HG03060 (cell line): Measurements from ENCODE around the gene C1orf21.

Experiments used
- ATAC-seq: cut with Tn5 transposase; IDR thresholded peaks from one replicate; pipeline ENCODE4 v1.9.1; 2021; ENCODE audit warnings: low read depth, moderate number of reproducible peaks; ENCODE audit not compliant: unreplicated experiment

The C1orf21 gene

DNA sequence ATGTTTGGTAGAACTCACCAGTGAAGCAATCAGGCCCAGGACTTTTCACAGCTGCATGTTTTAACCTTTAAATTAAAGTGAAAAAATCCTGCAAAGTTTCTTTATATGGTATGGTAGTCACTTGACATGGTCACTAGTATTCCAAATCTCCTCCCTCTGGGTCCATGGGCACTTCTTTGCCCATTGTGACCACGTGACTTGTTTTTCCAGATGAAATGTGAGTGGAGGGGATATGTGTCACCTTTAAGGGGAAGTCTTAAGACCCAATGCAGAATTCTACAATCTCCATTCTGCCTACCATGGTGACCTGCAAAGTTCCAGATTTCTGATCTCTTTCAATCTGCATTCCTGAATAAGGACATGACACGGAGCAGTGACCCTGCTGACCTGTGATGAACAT, 152.8 kb downstream of the C1orf21 start:
- ATAC-seq, result no peak

- ATAC-seq, result no peak
These were observed 154.8 kb downstream of the C1orf21 start for GRCh38 chr1:184541537-184542152.

- no peak for ATAC-seq
These were observed 155.5 kb downstream of the C1orf21 start for GRCh38 chr1:184542291-184542690.

- ATAC-seq, result no peak
These were observed 158.8 kb downstream of the C1orf21 start for GRCh38 chr1:184545601-184546000.

GRCh38 chr1:184552446-184552845, 165.6 kb downstream of the C1orf21 start:
- no peak for ATAC-seq

DNA sequence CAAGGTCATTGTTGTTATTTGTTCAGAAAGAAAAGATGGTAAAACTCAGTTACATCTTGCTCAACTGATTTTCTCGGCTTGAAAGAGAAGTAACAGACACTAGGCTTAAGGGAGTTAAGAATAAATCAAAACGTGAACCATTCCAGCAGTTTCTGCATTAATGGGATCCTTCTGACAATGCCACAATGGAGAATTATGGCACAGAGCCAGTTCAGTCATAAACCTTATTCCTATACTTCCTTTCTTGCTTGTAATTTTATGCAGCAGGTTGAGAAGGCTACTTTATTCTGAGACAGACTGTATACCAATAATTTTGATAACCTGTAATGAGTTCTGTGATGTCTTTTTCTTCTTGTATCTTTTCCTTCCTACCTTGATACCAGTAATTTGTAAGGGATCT, 167.0 kb downstream of the C1orf21 start:
- no peak for ATAC-seq

DNA sequence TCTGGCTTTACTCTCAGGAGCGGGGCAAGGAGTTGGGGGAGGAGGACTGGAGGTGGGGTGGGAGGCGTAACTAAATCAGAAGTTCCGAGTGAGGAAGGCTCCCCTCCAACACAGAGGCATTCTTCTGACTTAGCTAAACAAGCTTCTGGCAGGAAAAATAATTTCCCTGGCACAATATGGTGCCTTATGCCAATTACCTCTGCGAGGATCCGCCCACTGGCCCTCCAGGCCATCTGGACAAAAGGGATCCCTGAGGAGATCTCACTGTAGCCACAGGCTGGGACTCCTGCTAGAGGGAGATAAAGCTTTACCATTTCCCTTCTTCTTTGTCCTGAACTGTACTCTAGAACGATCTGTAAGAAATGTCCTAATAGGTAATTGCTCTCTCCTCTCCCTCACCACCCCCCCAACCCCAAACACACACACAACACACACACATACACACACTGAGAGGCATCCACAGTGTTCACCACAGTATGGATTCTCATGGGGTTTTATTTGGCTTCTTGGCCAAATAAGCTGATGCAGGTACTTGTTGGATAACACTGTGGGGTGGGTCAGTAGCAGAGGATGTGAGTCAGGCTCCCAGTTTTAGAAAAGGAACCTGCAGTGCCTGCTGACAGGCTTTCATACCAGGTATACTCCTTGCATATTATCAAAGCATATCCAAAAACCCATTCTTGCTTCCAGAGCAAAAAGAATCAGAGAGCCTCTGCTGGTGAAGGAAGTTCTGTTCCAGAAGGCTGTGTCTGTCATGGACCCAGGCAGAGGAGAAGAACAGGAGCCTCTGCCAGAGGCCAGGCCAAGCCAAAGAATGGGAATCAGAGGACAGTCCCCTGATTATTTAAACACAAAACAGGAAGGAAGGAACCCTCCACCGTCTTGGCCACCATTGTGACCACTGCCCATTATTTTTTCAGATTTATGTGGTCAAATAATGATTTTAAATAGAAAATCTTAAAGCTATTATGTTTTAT, 169.1 kb downstream of the C1orf21 start:
- no peak for ATAC-seq

DNA sequence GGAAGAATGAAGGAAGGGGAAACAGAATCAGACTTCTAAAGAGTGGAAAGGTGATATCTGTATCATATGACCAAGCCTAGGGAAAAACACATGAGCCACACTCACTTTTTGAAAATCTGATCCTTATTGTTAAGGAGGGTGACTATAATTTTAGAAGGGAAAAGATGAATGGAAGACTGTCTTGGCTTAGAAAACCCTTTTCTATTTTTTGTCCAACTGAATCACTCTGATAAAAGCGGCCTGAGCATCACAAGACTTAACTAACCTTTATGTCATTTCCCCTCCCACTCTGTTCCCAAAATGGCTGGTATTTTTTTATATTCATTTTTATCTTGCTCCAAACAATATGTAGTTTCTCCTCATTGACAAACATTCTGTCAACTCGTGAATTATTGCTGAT, 169.8 kb downstream of the C1orf21 start:
- no peak for ATAC-seq

DNA sequence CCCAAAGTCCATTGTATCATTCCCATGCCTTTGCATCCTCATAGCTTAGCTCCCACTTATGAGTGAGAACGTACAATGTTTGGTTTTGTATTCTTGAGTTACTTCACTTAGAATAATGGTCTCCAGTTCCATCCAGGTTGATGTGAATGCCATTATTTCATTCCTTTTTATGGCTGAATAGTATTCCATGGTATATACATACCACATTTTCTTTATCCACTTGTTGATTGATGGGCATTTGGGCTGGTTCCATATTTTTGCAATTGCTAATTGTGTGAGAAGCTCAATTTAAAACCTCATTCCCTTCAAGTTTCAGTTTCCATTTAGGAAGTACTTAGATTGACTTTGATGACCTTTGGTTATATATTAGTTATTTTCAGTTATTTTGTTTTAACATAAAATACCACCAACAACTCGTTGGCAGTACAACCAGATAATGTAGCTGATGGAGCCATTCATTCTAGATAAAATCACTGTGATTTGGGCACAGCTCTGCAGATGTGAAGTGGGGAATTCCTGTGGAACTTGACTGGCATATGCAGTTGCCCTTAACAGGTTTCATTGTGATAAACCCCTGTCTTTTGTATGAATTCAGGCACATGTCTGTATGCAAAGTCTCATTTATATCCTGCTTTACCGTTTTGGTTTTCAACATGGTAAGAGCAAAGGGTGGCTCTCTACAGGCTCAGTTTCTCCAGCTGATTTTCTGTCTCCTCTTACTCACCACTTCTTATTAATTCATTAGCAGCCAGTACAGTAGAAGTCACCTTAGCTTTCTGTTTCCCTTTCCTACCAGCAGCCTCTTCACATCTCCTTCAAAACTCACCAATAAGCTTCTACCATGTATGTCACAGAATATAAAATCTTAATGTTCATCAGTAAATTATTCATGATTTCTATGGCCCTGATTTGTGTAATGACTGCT, 170.9 kb downstream of the C1orf21 start:
- ATAC-seq, result no peak

DNA sequence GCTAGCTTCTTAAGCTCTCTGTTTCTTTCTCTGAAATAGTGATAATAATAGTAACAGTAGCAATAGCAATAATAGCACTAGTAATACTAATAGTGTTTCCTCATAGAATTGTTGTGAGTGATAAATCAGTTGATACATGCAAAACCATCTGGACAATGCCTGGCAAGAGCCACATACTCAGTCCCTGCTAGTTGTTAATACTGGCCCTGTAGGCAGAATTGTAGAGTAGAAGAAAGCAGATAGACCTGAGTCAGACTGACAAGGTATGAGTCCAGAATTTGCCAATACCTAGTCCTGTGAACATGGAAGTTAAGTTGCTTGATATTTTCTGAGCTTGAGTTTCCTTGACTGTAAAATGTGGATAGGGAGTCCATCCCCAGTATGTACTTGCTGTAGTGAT, 171.9 kb downstream of the C1orf21 start:
- no peak for ATAC-seq

GRCh38 chr1:184559117-184559713, 172.4 kb downstream of the C1orf21 start:
- ATAC-seq, result no peak

GRCh38 chr1:184562806-184563205, 176.0 kb downstream of the C1orf21 start:
- ATAC-seq, result no peak

DNA sequence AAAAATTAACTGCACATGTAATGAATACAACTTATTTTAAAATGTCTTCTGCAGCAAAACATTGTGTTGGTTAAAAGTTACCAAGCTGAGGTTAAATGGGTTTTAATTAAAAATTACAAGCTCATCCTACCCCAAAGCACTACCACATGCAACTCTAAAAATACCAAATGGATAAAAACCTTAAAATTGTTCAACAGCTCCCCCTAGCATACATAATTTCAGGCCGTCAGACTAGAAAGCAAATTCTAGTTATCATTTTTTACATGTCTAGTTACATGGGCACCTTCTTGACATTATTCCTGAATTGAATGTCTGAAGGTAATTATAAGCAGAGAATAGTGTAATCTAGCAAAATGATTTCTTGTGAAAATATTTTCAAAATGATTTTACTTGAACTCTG, 176.5 kb downstream of the C1orf21 start:
- no peak for ATAC-seq

- ATAC-seq, result no peak
These were observed 180.2 kb downstream of the C1orf21 start for GRCh38 chr1:184567009-184567408.

DNA sequence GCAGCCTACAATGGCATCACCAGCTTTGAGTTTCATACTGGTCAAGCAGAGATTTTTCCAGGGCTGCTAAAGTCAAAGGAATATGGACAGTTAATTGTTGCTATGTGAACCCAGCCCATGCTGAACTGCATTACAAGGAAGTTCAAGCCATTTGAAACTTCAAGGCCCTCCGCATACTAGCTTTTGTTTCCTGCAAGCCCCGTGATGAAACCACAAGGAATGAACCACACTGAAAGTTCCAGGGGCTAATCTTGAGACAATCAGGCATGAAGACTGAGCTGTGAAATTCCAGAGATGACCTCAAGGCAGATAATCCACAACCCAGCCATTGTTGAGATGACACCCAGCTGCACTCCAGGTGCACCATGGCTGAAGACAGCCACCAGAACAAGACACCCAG, 180.8 kb downstream of the C1orf21 start:
- ATAC-seq, result no peak

DNA sequence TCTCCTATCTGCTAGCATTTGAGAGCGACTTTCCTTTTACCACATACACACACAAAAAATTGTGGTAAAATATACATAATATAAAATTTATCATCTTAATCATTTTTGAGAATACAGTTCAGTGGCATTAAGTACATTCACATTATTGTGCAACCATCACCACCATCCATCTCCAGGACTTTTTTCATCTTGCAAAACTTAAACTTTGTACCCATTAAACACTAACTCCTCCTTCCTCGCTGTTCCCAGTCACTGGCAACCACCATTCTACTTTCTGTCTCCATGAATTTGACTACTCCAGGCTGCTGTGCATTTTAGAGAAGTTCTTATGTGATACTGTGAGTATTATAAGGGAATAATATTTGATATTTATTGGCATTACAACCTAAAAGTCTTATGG, 181.3 kb downstream of the C1orf21 start:
- no peak for ATAC-seq

GRCh38 chr1:184569106-184569505, 182.3 kb downstream of the C1orf21 start:
- ATAC-seq, result no peak

DNA sequence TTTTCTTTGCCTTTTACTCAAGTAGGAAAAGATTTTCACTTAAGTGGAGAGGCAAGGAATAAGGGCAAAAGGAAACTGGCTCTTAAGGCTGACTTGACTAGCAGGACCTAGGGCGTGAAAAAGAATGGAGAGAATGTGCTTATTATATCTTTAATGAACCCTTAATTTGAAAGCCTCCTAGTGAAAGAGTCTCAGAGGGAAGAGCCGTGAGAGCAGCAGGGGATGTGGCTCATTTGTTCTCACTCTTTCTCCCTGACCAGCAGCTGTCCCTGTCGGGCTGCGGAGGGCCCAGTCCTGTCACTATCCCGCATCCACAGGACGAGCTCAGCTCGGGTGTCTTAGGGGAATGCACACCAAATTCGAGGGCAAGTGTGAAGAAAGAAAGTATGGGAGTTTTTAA, 187.8 kb downstream of the C1orf21 start:
- no peak for ATAC-seq

- no peak for ATAC-seq
These were observed 190.0 kb downstream of the C1orf21 start for GRCh38 chr1:184576822-184577221.

DNA sequence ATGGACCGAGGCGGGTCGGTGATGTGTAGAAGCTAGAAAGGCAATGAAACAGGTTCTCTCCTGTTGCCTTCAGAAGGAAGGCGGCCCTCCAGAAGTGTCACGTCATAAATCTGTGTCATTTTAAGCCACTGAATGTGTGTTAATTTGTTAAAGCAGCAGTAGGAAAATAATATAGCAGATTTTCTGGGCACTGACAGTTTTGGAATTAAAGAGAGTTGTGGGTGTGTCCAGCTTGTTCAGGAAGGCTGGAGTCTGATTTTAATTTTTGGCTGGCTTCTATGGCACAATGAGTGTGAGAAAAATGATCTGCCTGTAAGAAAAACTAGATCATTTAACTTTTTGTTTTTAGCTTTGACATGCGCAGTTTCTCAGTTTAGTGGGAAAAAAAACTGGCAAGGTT, 190.5 kb downstream of the C1orf21 start:
- no peak for ATAC-seq
